WTC11 (cell line): ENCODE data around the gene NDUFS6. TPM values are rescaled to one million over a fixed set of nuclear protein-coding genes. Genes with fewer than 3 reads are reported as not detected.

Experiments used
- ATAC-seq: fragments of 200-7000 bp; cut with Tn5 transposase; 2 replicates; pipeline ENCODE4 v1.10.0; 2021; ENCODE audit warnings: mild to moderate bottlenecking, moderate library complexity
- CTCF ChIA-PET: fragments of 300-600 bp; sonication (Branson Sonifier 250); formaldehyde crosslinking; loops from one replicate; lab custom pipeline; 2021; ENCODE audit warnings: antibody characterized with exemption; lab: Charles Lee
- POLR2A ChIA-PET: fragments of 350-600 bp; sonication (Branson Sonifier 250); formaldehyde crosslinking; loops from one replicate; lab custom pipeline; 2021; ENCODE audit warnings: antibody characterized with exemption; lab: Charles Lee
- DNase-seq: peaks from one replicate; pipeline ENCODE4 v3.0.0; 2021; ENCODE audit warnings: low spot score
- H3K27ac Mint-ChIP-seq: 2 replicates; pipeline ENCODE4 v1.8.0; 2021; ENCODE audit warnings: mixed read lengths
- H3K27me3 Mint-ChIP-seq: 2 replicates; pipeline ENCODE4 v1.8.0; 2021; ENCODE audit warnings: low read depth, mild to moderate bottlenecking, moderate library complexity, mixed read lengths
- H3K36me3 Mint-ChIP-seq: 2 replicates; pipeline ENCODE4 v1.8.0; 2021; ENCODE audit warnings: mixed read lengths
- H3K4me1 Mint-ChIP-seq: 2 replicates; pipeline ENCODE4 v1.8.0; 2022; ENCODE audit warnings: mixed read lengths
- H3K4me3 Mint-ChIP-seq: 2 replicates; pipeline ENCODE4 v1.8.0; 2021; ENCODE audit warnings: mild to moderate bottlenecking, moderate library complexity, mixed read lengths
- H3K9me3 Mint-ChIP-seq: 2 replicates; pipeline ENCODE4 v1.8.0; 2021; ENCODE audit warnings: mixed read lengths
- ATF2 ChIP-seq: sonication (generic); formaldehyde crosslinking; IDR thresholded peaks from 2 replicates; pipeline ENCODE4 v1.8.1; 2022; ENCODE audit warnings: low read depth, missing genetic modification reagents, borderline replicate concordance
- ATF3 ChIP-seq: sonication (generic); formaldehyde crosslinking; conservative IDR thresholded peaks from 2 replicates; pipeline ENCODE4 v1.8.1; 2022; ENCODE audit warnings: mild to moderate bottlenecking, missing genetic modification reagents
- E2F4 ChIP-seq: sonication (generic); formaldehyde crosslinking; IDR thresholded peaks from 2 replicates; pipeline ENCODE4 v1.8.1; 2022; ENCODE audit warnings: low read depth, mild to moderate bottlenecking, moderate library complexity, missing genetic modification reagents, borderline replicate concordance
- FOXK1 ChIP-seq: sonication (generic); formaldehyde crosslinking; IDR thresholded peaks from 2 replicates; pipeline ENCODE4 v1.8.0; 2022; ENCODE audit warnings: mild to moderate bottlenecking, moderate library complexity, missing genetic modification reagents
- GABPB1 ChIP-seq: sonication (generic); formaldehyde crosslinking; IDR thresholded peaks from 2 replicates; pipeline ENCODE4 v1.8.1; 2023; ENCODE audit warnings: mild to moderate bottlenecking, missing genetic modification reagents
- GRHL2 ChIP-seq: fragments of 250-450 bp; sonication (Bioruptor Pico); IDR thresholded peaks from 2 replicates; pipeline ENCODE4 v1.8.0; 2022; ENCODE audit warnings: mild to moderate bottlenecking, moderate library complexity; ENCODE audit not compliant: insufficient replicate concordance, severe bottlenecking
- HMGA2 ChIP-seq: fragments of 250-450 bp; sonication (Bioruptor Pico); IDR thresholded peaks from 2 replicates; pipeline ENCODE4 v1.4.0; 2021; ENCODE audit warnings: mild to moderate bottlenecking, moderate library complexity
- IRF1 ChIP-seq: sonication (generic); formaldehyde crosslinking; IDR thresholded peaks from 2 replicates; pipeline ENCODE4 v1.8.0; 2023; ENCODE audit warnings: missing genetic modification reagents
- JAZF1 ChIP-seq: fragments of 250-450 bp; sonication (Bioruptor Pico); IDR thresholded peaks from 2 replicates; pipeline ENCODE4 v1.9.0; 2021; ENCODE audit warnings: moderate library complexity, mild to moderate bottlenecking, inconsistent platforms
- JUN ChIP-seq: sonication (generic); formaldehyde crosslinking; IDR thresholded peaks from 2 replicates; pipeline ENCODE4 v1.8.0; 2023; ENCODE audit warnings: mild to moderate bottlenecking, missing genetic modification reagents
- NFYB ChIP-seq: sonication (generic); formaldehyde crosslinking; conservative IDR thresholded peaks from 2 replicates; pipeline ENCODE4 v1.8.0; 2022; ENCODE audit warnings: low read depth, missing genetic modification reagents
- NR1H2 ChIP-seq: sonication (generic); formaldehyde crosslinking; IDR thresholded peaks from 2 replicates; pipeline ENCODE4 v1.9.0; 2021; ENCODE audit warnings: mild to moderate bottlenecking, moderate library complexity, missing genetic modification reagents
- NR3C1 ChIP-seq: sonication (generic); formaldehyde crosslinking; conservative IDR thresholded peaks from 2 replicates; pipeline ENCODE4 v1.8.1; 2023; ENCODE audit warnings: low read depth, mild to moderate bottlenecking, missing genetic modification reagents
- RORB ChIP-seq: fragments of 250-450 bp; sonication (Bioruptor Pico); IDR thresholded peaks from 2 replicates; pipeline ENCODE4 v1.9.0; 2021; ENCODE audit warnings: mild to moderate bottlenecking
- SMAD3 ChIP-seq: sonication (generic); formaldehyde crosslinking; IDR thresholded peaks from 2 replicates; pipeline ENCODE4 v1.8.0; 2022; ENCODE audit warnings: missing genetic modification reagents, mild to moderate bottlenecking, borderline replicate concordance
- SMAD4 ChIP-seq: sonication (generic); formaldehyde crosslinking; IDR thresholded peaks from 2 replicates; pipeline ENCODE4 v1.8.0; 2022; ENCODE audit warnings: mild to moderate bottlenecking, missing genetic modification reagents
- TEAD1 ChIP-seq: sonication (generic); formaldehyde crosslinking; IDR thresholded peaks from 2 replicates; pipeline ENCODE4 v1.8.0; 2022; ENCODE audit warnings: mild to moderate bottlenecking, missing genetic modification reagents
- TEAD4 ChIP-seq: sonication (generic); formaldehyde crosslinking; IDR thresholded peaks from 2 replicates; pipeline ENCODE4 v1.8.0; 2022; ENCODE audit warnings: mild to moderate bottlenecking, missing genetic modification reagents
- USF1 ChIP-seq: sonication (generic); formaldehyde crosslinking; IDR thresholded peaks from 2 replicates; pipeline ENCODE4 v1.8.0; 2022; ENCODE audit warnings: mild to moderate bottlenecking, missing genetic modification reagents
- ZBTB21 ChIP-seq: sonication (generic); formaldehyde crosslinking; IDR thresholded peaks from 2 replicates; pipeline ENCODE4 v1.8.1; 2023; ENCODE audit warnings: mild to moderate bottlenecking, missing genetic modification reagents, borderline replicate concordance
- ZNF219 ChIP-seq: sonication (generic); formaldehyde crosslinking; IDR thresholded peaks from 2 replicates; pipeline ENCODE4 v1.8.0; 2023; ENCODE audit warnings: missing genetic modification reagents, mild to moderate bottlenecking, borderline replicate concordance
- ZNF263 ChIP-seq: sonication (generic); formaldehyde crosslinking; IDR thresholded peaks from 2 replicates; pipeline ENCODE4 v1.8.1; 2022; ENCODE audit warnings: low read depth, mild to moderate bottlenecking, moderate library complexity, missing genetic modification reagents
- ZNF317 ChIP-seq: sonication (generic); formaldehyde crosslinking; IDR thresholded peaks from 2 replicates; pipeline ENCODE4 v1.8.1; 2023; ENCODE audit warnings: low read depth, mild to moderate bottlenecking, moderate library complexity, missing genetic modification reagents, borderline replicate concordance
- ZNF396 ChIP-seq: fragments of 250-450 bp; sonication (Bioruptor Pico); IDR thresholded peaks from 2 replicates; pipeline ENCODE4 v1.8.0; 2021; ENCODE audit warnings: mild to moderate bottlenecking, moderate library complexity, borderline replicate concordance
- ZNF416 ChIP-seq: fragments of 250-450 bp; sonication (Bioruptor Pico); IDR thresholded peaks from 2 replicates; pipeline ENCODE4 v1.9.0; 2021; ENCODE audit warnings: mild to moderate bottlenecking, inconsistent platforms
- ZNF671 ChIP-seq: fragments of 250-450 bp; sonication (Bioruptor Pico); IDR thresholded peaks from 2 replicates; pipeline ENCODE4 v1.8.0; 2021; ENCODE audit warnings: mild to moderate bottlenecking
- total RNA-seq: library from RNA; stranded (reverse); gene quantifications from 3 replicates; pipeline ENCODE4 v1.2.3, GENCODE V29; 2021

NDUFS6 gene
- total RNA-seq, 1 experiment from 2014 or later = 84.3 TPM

- TF ChIP-seq IRF1 (CRISPR knock-in tag) (no peak), TEAD1 (CRISPR knock-in tag) (no peak), SMAD4 (CRISPR knock-in tag) (no peak)
- TF ChIP-seq, all 79 proteins: peak for 0
Measured at GRCh38 chr5:1785062-1785461, 16.1 kb upstream of the NDUFS6 start (continued).

GRCh38 chr5:1785984-1786383, 15.2 kb upstream of the NDUFS6 start:
- Mint-ChIP-seq H3K9me3 (no peaks in the 10 kb centered on the region), H3K27ac (no peak overlapping the region), H3K4me3 (no peak overlapping the region), H3K4me1 (peaks cover 25% of the 10 kb centered on the region), H3K36me3 (no peaks in the 10 kb centered on the region), H3K27me3 (no peaks in the 10 kb centered on the region)
- TF ChIP-seq ATF3 (CRISPR knock-in tag) (no peak), USF1 (CRISPR knock-in tag) (no peak), JUN (CRISPR knock-in tag) (no peak), NR3C1 (CRISPR knock-in tag) (no peak), FOXK1 (CRISPR knock-in tag) (no peak), ZNF263 (CRISPR knock-in tag) (no peak), ZNF317 (no peak), NFYB (no peak), IRF1 (CRISPR knock-in tag) (no peak), ATF2 (no peak), ZNF219 (CRISPR knock-in tag) (no peak), JAZF1 (CRISPR knock-in tag) (no peak), TEAD1 (CRISPR knock-in tag) (no peak), NR1H2 (CRISPR knock-in tag) (no peak), ZBTB21 (CRISPR knock-in tag) (no peak), GRHL2 (CRISPR knock-in tag) (no peak), ZNF396 (CRISPR knock-in tag) (no peak), RORB (CRISPR knock-in tag) (no peak), HMGA2 (CRISPR knock-in tag) (no peak), SMAD4 (CRISPR knock-in tag) (no peak)
- ChIA-PET POLR2A (no interaction called here), CTCF (no interaction called here)
- DNase-seq (no peak), ATAC-seq (no peak)

GRCh38 chr5:1786621-1787471, 14.4 kb upstream of the NDUFS6 start:
- H3K9me3 Mint-ChIP-seq = no peaks in the 10 kb centered on the region
- POLR2A ChIA-PET = no interaction called here
- no peak for ATAC-seq
- no peak for TF ChIP-seq IRF1 (CRISPR knock-in tag)
- TF ChIP-seq SMAD3 (CRISPR knock-in tag) = no peak
- no peak for TF ChIP-seq ZNF416 (CRISPR knock-in tag)
- no peak for TF ChIP-seq E2F4
- no peak for TF ChIP-seq ZNF671 (CRISPR knock-in tag)
- TF ChIP-seq TEAD4 (CRISPR knock-in tag) = no peak
- TF ChIP-seq GABPB1 (CRISPR knock-in tag) = no peak

More at GRCh38 chr5:1786621-1787471, 14.4 kb upstream of the NDUFS6 start:
- Mint-ChIP-seq H3K27ac (no peak overlapping the region), H3K36me3 (no peaks in the 10 kb centered on the region), H3K27me3 (no peaks in the 10 kb centered on the region), H3K4me1 (peaks cover 28% of the 10 kb centered on the region), H3K4me3 (no peak overlapping the region)
- CTCF ChIA-PET = no interaction called here
- DNase-seq = no peak
